HepG2 (cell line): ENCODE data around the gene PCIF1. TPM values are rescaled to one million over a fixed set of nuclear protein-coding genes. Genes with fewer than 3 reads are reported as not detected.

Experiments used
- HNF1A ChIP-seq, 2 experiments: sonication (generic) in 1 of 2; formaldehyde crosslinking in 1 of 2; IDR thresholded peaks; 2 replicates each; pipeline versions ENCODE4 v1.4.0 to v1.6.1; 2016 to 2020; ENCODE audit warnings: borderline replicate concordance in 1 of 2, low read depth in 1 of 2, mild to moderate bottlenecking in 1 of 2, missing genetic modification reagents in 1 of 2
- KIAA2018 ChIP-seq: sonication (generic); formaldehyde crosslinking; IDR thresholded peaks from 2 replicates; pipeline ENCODE4 v1.5.0; 2020; ENCODE audit warnings: mild to moderate bottlenecking, missing genetic modification reagents, borderline replicate concordance
- SOX13 ChIP-seq, 3 experiments: fragments of 450-650 bp in 1 of 3; sonication (generic) in 1 of 3; formaldehyde crosslinking in 1 of 3; IDR thresholded peaks in 2 of 3; conservative IDR thresholded peaks in 1 of 3; 2 replicates each; pipeline versions ENCODE4 v1.5.0 to v1.6.1; 2016 to 2020; ENCODE audit warnings: antibody characterized with exemption in 1 of 3, mild to moderate bottlenecking in 1 of 3, missing compliant biosample characterization in 1 of 3, missing genetic modification reagents in 1 of 3, moderate library complexity in 1 of 3
- ZFP91 ChIP-seq: sonication (generic); formaldehyde crosslinking; IDR thresholded peaks from 2 replicates; pipeline ENCODE4 v1.9.0; 2022; ENCODE audit warnings: missing genetic modification reagents, mild to moderate bottlenecking, borderline replicate concordance
- ZNF354B ChIP-seq: sonication (generic); formaldehyde crosslinking; IDR thresholded peaks from 2 replicates; pipeline ENCODE4 v1.8.0; 2022; ENCODE audit warnings: mild to moderate bottlenecking, missing genetic modification reagents
- ZUFSP ChIP-seq: sonication (generic); formaldehyde crosslinking; IDR thresholded peaks from 2 replicates; pipeline ENCODE4 v1.9.0; 2021; ENCODE audit warnings: missing genetic modification reagents, mild to moderate bottlenecking, borderline replicate concordance
- polyA plus RNA-seq, 8 experiments: library from polyadenylated mRNA; depleted of rRNA in 3 of 8; stranded (reverse) in 7 of 8; unstranded in 1 of 8; fragments of >200 nt; fragmentation: Illumina TruSeq in 4 of 8; extraction: Trizol in 4 of 8; gene quantifications; 2 replicates each; pipeline versions ENCODE4 v1.2.1 to v1.2.3, GENCODE V29; 2011 to 2016; ENCODE audit warnings: low read depth in 4 of 8, missing spikeins in 1 of 8, mixed read lengths in 1 of 8; ENCODE audit not compliant: insufficient read depth in 1 of 8
- total RNA-seq, 5 experiments: library from RNA; depleted of rRNA; stranded (reverse); fragments of >200 nt; fragmentation: Illumina TruSeq; extraction: Trizol; gene quantifications; 2 replicates each; pipeline ENCODE4 v1.2.3, GENCODE V29; 2016; ENCODE audit warnings: low read depth in 1 of 5

The PCIF1 gene
- total and polyA plus RNA-seq, 2 of the 13 experiments (the other 11 are each of a cell fraction or from before 2014, with no cell fraction given), result 20.9 to 24.4 TPM

GRCh38 chr20:45946149-45946970, 11.9 kb downstream of the PCIF1 start (continued):
- TF ChIP-seq HNF1A (IDR thresholded peaks at IDR 0.05; ENCODE audit: low read depth) (no peak), HNF1A (CRISPR knock-in tag; IDR thresholded peaks at IDR 0.05; ENCODE audit: borderline replicate concordance) (peak; percentile 80; the same call in 1 of the 2 replicates), KIAA2018 (CRISPR knock-in tag) (no peak), ZFP91 (CRISPR knock-in tag) (peak; percentile 83), ZUFSP (CRISPR knock-in tag) (0 out of 2 replicates have a peak, but pooled peaks have one; percentile 8), ZNF354B (CRISPR knock-in tag) (no peak), SOX13 (IDR thresholded peaks at IDR 0.05) (no peak; the same call in 1 of the 2 replicates), SOX13 (CRISPR knock-in tag; conservative IDR thresholded peaks at IDR 0.05 in 1 of 2, IDR thresholded peaks at IDR 0.05 in 1 of 2) (peak in 1 of 2 experiments; percentile 86; a peak in 2 of 4 replicates)
